Amniotic stem cell (primary cell): ENCODE data around the gene MRTFA.
A peak's percentile ranks its signal among the peaks of the same experiment; 100 is the strongest.
"Not testable (repeated sequence)": the region's sequence is repeated elsewhere in the genome, so short reads cannot be mapped to it uniquely, and the experiment has no call there.

Experiments
- DNase-seq: peaks from one replicate; lab custom pipeline; 2025; lab: John Stamatoyannopoulos, UW

MRTFA gene

GRCh38 chr22:40394607-40395006 is 241.9 kb downstream of the MRTFA start:
- DNase-seq: no peak

- no peak for DNase-seq
These were observed 243.9 kb downstream of the MRTFA start for GRCh38 chr22:40392618-40393017.

DNA sequence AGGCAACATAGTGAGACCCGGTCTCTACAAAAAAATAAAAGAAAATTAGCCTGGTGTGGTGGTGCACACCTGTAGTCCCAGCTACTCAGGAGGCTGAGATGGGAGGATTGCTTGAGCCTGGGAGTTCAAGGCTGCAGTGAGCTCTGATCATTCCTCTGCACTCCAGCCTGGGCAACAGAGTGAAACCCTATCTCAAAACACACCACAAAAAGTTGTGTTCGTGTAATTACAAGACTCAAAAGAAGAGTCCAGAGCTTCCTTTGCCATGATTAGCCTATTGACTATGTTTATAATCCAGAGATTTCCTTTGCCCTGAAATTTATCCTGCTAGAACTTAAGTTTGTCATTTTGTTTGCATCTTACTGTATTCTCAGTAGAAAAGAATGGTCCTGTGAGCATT is 245.1 kb downstream of the MRTFA start:
- DNase-seq: no peak

GRCh38 chr22:40388231-40388630 is 248.3 kb downstream of the MRTFA start:
- DNase-seq: no peak

- DNase-seq: no peak
These were observed 248.8 kb downstream of the MRTFA start for GRCh38 chr22:40387746-40388145.

GRCh38 chr22:40385036-40385782 is 251.3 kb downstream of the MRTFA start:
- DNase-seq: no peak

- DNase-seq: no peak
These were observed 252.6 kb downstream of the MRTFA start for GRCh38 chr22:40383905-40384304.

- no peak for DNase-seq
These were observed 255.1 kb downstream of the MRTFA start for GRCh38 chr22:40381461-40381860.

GRCh38 chr22:40378448-40378847 is 258.1 kb downstream of the MRTFA start:
- not testable (repeated sequence) for DNase-seq

DNA sequence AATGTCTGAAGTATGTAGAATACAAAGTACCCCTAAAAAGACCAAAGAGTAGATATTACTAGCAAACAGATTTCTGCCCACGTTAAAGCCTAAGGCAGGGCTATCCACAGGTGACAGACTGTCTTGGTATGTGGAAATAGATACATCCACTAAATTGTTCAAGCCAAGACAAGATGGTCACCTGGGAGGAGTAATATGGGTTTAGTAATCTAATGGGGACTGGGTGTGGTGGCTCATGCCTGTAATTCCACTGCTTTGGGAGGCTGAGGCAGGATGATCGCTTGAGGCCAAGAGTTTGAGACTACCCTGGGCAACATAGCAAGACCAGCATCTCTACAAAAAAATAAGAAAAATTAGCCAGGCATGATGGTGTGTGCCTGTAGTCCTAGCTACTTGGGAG is 258.6 kb downstream of the MRTFA start:
- no peak for DNase-seq

GRCh38 chr22:40376149-40376548 is 260.4 kb downstream of the MRTFA start:
- no peak for DNase-seq

DNA sequence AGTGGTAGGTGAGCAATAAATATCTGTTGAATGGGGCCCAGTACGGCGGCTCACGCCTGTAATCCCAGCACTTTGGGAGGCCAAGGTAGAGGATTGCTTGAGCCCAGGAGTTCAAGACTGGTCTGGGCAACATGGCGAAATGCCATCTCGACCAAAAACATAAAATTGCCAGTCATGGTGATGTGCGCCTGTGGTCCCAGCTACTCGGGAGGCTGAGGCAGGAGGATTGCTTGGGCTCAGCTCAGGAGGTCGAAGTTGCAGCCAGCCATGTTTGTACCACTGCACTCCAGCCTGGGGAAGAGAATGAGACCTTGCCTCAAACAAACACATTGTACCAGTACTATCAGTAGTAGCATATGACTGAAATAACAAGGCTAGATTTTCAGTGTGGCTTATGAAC is 262.0 kb downstream of the MRTFA start:
- DNase-seq: no peak

DNA sequence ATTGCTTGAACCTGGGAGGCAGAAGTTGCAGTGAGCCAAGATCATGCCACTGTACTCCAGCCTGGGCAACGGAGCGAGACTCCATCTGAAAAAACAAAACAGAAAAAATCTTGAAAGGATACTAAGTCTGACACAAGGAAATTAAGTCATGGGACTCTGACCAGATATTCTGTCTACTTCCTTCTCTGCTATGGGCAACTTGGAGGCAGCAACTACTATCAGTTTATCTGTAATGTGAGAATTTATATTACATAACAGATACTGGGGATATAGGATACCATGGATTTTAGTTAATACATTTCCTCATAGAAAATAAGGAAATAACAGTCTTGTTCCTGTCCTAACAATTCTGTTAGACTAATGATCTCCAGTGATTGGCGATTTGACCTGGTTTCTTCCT is 267.7 kb downstream of the MRTFA start:
- DNase-seq: no peak

DNA sequence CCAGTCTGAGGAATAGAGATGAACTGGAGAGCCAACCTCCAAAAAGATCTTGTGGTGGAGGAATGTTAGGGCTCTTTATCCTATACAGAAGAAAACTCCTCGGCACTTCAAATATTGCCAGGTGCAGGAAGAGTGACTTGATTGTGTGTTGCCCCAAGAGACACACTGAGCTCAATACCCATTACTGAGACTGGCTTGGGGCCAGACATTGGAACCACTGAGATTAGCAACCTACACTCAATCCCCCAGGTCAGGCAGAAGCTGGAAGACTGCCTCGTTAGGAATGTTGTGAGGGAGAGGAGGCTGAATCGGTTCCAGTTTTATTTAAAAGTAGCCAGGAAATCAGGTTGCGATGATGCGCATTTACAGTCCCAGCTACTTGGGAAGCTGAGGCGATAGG is 268.5 kb downstream of the MRTFA start:
- DNase-seq: no peak

DNA sequence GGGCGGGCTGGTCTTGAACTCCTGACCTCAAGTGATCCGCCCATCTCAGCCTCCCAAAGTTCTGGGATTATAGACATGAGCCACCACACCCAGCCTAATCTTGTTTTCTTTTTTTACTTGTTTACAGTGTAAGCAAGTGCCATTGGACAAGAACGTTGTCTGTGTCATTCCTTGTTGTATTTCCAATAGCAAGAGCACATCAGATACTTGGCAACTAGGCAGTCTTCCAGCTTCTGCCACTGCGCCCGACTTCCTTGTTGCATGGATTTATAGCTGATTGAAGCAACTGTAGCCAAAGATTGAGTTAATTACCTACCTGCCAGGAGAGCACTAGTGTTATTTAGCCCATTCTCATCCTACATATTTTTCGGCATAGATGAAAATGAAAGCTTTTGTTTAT is 269.2 kb downstream of the MRTFA start:
- DNase-seq: no peak

GRCh38 chr22:40366068-40366467 is 270.5 kb downstream of the MRTFA start:
- no peak for DNase-seq

- no peak for DNase-seq
These were observed 272.1 kb downstream of the MRTFA start for GRCh38 chr22:40364431-40364830.

DNA sequence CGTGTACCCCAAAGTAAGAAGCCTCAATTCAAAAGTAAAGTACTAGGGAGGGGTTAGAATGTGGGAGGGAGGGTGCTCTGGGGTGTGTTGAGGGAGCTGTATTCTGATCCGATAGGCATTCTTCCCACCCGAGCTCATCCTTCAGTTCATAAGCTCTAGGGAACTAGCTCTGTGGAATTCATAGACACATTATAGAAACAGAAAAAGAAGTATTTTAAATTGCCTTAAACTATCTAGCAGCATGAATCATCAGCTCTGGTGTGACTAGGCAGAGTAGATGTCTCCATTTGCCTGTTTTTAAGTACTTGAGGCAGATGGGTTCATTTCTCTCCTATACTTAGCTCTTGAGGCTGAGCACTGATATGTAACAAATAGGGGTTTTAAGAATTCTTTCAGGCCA is 273.5 kb downstream of the MRTFA start:
- peak; percentile 11 for DNase-seq

DNA sequence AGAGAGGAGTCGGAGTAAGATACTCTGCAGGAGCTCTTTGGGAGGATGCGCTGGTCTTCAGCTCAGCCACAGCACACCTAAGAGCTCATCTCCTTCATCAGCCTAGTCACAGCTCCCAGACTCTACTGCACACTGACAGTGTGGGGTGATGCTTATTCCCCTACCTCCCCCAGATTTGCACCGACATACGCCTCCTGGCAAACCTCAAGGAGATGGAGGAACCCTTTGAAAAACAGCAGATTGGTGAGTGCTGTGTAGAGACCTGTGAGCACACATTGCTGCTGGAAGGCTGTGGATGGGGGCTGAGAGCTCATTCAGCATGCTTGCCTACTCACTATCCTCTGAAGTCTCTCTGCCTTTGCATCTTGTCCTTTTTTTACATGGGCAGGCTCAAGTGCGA is 275.4 kb downstream of the MRTFA start:
- DNase-seq: no peak
